Bronchial epithelial cell (primary cell): ENCODE measurements around the gene MRAP. TPM values are rescaled to one million over a fixed set of nuclear protein-coding genes. Genes with fewer than 3 reads are reported as not detected.
A peak's percentile ranks its signal among the peaks of the same experiment; 100 is the strongest.

Experiments
- DNase-seq: peaks from one replicate; pipeline ENCODE4 v3.0.0-alpha.2; 2010; ENCODE audit warnings: low read depth
- FAIRE-seq: peaks from 2 replicates; lab custom pipeline; 2011; peaks lifted over from hg19 to GRCh38; lab: Jason Lieb, UNC
- H3K27me3 ChIP-seq: 2 replicates; pipeline ENCODE4 v1.5.1; 2011; ENCODE audit warnings: low read length; ENCODE audit not compliant: control insufficient read depth, insufficient read depth
- H3K36me3 ChIP-seq: 2 replicates; pipeline ENCODE4 v1.5.1; 2011; ENCODE audit warnings: low read length; ENCODE audit not compliant: control insufficient read depth, insufficient read depth
- H3K4me3 ChIP-seq: 2 replicates; pipeline ENCODE4 v1.5.1; 2011; ENCODE audit warnings: mild to moderate bottlenecking, low read depth, low read length, control low read depth
- total RNA-seq: library from RNA; depleted of rRNA; stranded (reverse); fragments of >200 nt; gene quantifications from 2 replicates; pipeline ENCODE4 v1.2.1, GENCODE V29; 2014
- TF ChIP-seq, protein P1 (sequence below): IDR thresholded peaks from 2 replicates; pipeline ENCODE4 v1.5.1; 2011; ENCODE audit warnings: mild to moderate bottlenecking, moderate library complexity, low read length, control low read depth, inconsistent platforms; ENCODE audit not compliant: insufficient read depth, severe bottlenecking

Gene MRAP
- total RNA-seq, 1 donor from 2014 or later = not detected

DNA sequence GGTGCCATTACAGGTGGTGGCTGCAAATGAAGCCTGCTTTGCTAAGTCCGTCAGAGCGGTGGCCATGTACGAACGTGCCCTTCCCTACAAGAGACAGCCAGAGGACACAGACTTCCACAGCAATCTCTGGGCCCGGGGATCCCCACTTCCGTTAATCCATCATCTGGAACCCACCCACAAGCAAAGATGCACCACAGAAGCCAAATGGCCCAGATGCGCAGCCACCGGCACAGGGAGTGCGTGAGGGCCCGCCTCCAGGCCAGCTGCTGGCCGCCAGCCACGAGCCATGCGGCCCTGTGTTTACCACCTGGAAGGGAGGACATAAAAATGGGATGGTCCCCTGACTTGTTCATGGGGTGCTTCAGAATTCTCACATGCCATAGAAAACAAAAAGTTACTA lies 22.1 kb downstream of the MRAP start:
- peaks cover 58% of the 10 kb centered on the region for H3K36me3 ChIP-seq
- TF ChIP-seq, protein P1, sequence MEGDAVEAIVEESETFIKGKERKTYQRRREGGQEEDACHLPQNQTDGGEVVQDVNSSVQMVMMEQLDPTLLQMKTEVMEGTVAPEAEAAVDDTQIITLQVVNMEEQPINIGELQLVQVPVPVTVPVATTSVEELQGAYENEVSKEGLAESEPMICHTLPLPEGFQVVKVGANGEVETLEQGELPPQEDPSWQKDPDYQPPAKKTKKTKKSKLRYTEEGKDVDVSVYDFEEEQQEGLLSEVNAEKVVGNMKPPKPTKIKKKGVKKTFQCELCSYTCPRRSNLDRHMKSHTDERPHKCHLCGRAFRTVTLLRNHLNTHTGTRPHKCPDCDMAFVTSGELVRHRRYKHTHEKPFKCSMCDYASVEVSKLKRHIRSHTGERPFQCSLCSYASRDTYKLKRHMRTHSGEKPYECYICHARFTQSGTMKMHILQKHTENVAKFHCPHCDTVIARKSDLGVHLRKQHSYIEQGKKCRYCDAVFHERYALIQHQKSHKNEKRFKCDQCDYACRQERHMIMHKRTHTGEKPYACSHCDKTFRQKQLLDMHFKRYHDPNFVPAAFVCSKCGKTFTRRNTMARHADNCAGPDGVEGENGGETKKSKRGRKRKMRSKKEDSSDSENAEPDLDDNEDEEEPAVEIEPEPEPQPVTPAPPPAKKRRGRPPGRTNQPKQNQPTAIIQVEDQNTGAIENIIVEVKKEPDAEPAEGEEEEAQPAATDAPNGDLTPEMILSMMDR = no peak
- H3K4me3 ChIP-seq = no peak overlapping the region
- DNase-seq (no peak), FAIRE-seq (no peak)
- H3K27me3 ChIP-seq = no peaks in the 10 kb centered on the region

DNA sequence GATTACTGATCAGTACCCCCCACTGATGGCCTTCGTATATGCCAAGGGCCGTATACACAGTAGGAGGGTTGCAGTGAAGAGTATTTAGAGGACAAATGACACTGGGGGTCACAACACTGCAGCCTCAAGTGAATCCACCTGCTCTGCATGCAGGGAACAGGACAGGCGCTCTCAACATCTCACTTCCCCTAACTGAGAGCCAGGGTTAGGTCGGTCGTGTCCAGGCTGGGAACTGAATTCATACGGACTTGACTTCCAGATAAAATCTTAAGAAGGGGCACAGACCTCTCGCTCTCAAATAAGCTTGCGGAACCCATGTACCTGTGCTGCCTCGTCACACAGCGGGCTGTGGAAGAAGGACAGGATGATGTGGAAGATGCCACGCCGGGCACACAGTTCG lies 22.8 kb downstream of the MRAP start:
- FAIRE-seq = peak; percentile 64

DNA sequence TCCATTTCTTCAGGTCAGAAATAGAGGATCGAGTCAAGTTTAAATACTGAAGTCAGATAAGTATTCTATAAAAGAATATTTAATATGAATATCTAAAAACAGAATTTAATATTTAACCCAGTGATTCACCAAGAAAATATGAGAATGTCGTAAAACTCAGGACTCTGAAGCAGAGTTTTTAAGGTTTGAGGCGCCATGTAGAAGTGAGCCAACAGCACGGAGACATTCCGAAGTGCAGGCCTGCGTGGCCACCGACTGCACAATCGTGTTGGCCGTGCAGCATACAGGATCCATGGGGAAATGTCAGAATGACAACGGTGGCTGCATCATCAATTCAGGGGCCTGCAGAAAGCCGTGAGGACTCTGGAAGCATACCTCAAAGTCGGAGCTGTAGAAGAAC lies 23.4 kb downstream of the MRAP start:
- no peaks in the 10 kb centered on the region for H3K27me3 ChIP-seq
- FAIRE-seq (no peak), DNase-seq (no peak)
- no peak overlapping the region for H3K4me3 ChIP-seq
- TF ChIP-seq, protein P1 = no peak
- H3K36me3 ChIP-seq = peaks cover 51% of the 10 kb centered on the region

More for the DNA sequence above, 22.8 kb downstream of the MRAP start:
- no peak overlapping the region for H3K4me3 ChIP-seq
- no peaks in the 10 kb centered on the region for H3K27me3 ChIP-seq
- DNase-seq = no peak
- H3K36me3 ChIP-seq = peaks cover 53% of the 10 kb centered on the region
- TF ChIP-seq, protein P1 = no peak

DNA sequence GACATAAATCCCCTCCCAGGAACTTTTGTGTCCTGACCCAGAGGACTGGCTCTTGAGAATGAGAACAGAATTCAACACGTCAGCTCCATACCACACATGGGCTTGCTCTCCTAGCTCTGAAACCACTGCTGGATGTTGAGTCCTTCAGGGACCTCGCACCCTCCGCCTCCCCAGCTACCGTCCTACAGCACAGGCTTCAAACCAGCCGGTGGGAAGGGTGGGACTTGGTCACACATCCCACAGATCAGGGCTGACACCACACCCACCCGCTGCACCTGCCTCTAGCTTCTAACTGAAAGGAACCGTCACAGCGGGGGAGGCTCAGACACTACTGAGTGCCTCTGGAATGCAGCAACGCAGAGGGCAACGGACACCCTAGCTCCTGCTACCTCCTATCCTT lies 24.0 kb downstream of the MRAP start:
- H3K4me3 ChIP-seq = no peak overlapping the region
- no peak for DNase-seq
- H3K27me3 ChIP-seq = no peaks in the 10 kb centered on the region
- H3K36me3 ChIP-seq = peaks cover 46% of the 10 kb centered on the region
- TF ChIP-seq, protein P1 = no peak
- peak; percentile 13 for FAIRE-seq

DNA sequence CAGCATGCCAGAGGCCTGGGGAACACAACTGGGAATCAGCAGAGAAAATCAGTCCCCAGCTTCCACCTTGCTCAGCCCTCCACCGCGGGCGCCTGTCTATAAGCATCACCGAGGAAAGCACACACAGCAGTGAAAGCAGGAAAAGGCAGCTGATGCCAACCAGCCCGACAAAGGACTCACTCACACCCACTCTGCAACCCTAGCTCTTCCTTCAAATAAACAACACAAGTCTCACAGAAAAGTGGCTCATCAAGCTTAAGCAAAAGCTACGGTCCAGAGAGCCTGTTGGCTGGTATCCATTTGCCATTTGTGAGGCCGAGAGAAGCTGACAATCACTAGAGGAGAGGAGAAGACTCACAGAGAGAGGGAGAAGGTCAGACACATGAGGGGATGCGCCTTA lies 27.1 kb downstream of the MRAP start:
- no peaks in the 10 kb centered on the region for H3K27me3 ChIP-seq
- TF ChIP-seq, protein P1 = no peak
- H3K4me3 ChIP-seq = no peak overlapping the region
- H3K36me3 ChIP-seq = peaks cover 28% of the 10 kb centered on the region
- FAIRE-seq (no peak), DNase-seq (no peak)

DNA sequence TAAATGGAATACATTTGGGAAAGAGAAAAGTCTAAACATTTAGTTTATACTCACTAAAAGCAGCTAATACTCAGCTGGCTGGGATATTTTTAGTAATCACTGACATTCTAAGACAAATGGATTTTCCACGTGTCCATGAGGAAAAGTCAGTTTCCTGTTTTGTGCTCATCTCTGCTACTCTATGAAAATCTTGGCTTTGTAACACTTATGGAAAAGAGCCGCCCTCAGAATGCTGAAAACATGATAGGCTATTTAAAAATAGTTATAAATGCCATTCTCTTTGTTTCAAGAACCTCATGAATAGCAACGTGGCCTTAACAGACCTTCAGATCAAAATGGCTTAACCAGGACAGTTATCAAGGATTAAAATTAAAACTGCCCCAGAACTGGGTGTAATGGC lies 29.9 kb downstream of the MRAP start:
- peaks cover 16% of the 10 kb centered on the region for H3K36me3 ChIP-seq
- TF ChIP-seq, protein P1 = no peak
- DNase-seq (no peak), FAIRE-seq (no peak)
- no peak overlapping the region for H3K4me3 ChIP-seq
- no peaks in the 10 kb centered on the region for H3K27me3 ChIP-seq
